Measurements from ENCODE around the gene KIRREL3. TPM values are rescaled to one million over a fixed set of nuclear protein-coding genes. Genes with fewer than 3 reads are reported as not detected.

KIRREL3 gene
- polyA plus RNA-seq, 2 of the 4 experiments (the other 2 are of a cell fraction), result 3.0 to 11.0 TPM

DNA sequence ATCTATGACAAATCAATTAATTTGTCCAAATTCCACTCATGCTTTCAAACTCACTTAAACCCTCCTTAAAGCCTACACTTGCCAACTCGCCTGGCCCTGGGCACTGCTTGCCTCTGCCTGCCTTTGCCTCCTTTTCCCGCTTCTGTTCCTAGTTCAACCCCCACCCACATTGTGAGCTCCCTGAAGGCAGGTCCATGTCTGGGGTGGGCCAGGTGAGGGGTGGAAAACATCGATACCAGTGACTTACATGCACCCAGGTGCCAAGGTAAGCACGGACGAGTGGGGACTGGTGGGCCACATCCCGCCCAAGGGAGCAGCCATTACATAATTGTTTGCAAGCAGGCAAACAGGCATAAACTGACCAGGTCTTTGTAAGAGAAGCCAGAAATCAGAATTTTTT lies 498.9 kb downstream of the KIRREL3 start:
- ATAC-seq, result no peak
- POLR2A ChIA-PET, result no interaction called here
- Histone ChIP-seq H3K4me1 (no peaks in the 10 kb centered on the region), H3K9me3 (peaks cover 11% of the 10 kb centered on the region; the same call in 1 of the 3 replicates), H3K4me2 (no peak overlapping the region), H3K27ac (no peak overlapping the region), H3K4me3 (no peak overlapping the region)
- no peak for DNase-seq (ENCODE audit: low read depth in 1 of 2, low spot score in 1 of 2)
- WGBS (ENCODE audit: missing lambda C conversion rate), result 67% methylated on average over 6 of the region's 6 CpGs
- FAIRE-seq, result no peak
- CTCF ChIA-PET, result no interaction called here
- TF ChIP-seq CHD4 (IDR thresholded peaks at IDR 0.05; ENCODE audit: borderline replicate concordance), result no peak
- TF ChIP-seq, protein P1, sequence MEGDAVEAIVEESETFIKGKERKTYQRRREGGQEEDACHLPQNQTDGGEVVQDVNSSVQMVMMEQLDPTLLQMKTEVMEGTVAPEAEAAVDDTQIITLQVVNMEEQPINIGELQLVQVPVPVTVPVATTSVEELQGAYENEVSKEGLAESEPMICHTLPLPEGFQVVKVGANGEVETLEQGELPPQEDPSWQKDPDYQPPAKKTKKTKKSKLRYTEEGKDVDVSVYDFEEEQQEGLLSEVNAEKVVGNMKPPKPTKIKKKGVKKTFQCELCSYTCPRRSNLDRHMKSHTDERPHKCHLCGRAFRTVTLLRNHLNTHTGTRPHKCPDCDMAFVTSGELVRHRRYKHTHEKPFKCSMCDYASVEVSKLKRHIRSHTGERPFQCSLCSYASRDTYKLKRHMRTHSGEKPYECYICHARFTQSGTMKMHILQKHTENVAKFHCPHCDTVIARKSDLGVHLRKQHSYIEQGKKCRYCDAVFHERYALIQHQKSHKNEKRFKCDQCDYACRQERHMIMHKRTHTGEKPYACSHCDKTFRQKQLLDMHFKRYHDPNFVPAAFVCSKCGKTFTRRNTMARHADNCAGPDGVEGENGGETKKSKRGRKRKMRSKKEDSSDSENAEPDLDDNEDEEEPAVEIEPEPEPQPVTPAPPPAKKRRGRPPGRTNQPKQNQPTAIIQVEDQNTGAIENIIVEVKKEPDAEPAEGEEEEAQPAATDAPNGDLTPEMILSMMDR (IDR thresholded peaks at IDR 0.05), result no peak
- TF ChIP-seq EHF (CRISPR knock-in tag; IDR thresholded peaks at IDR 0.05), result no peak
- TF ChIP-seq FOXS1 (CRISPR knock-in tag; IDR thresholded peaks at IDR 0.05), result no peak
- TF ChIP-seq MYC (IDR thresholded peaks at IDR 0.05; ENCODE audit: borderline replicate concordance, low read length), result no peak
- TF ChIP-seq HDAC2 (IDR thresholded peaks at IDR 0.05), result no peak
- no peak for TF ChIP-seq SMC3 (IDR thresholded peaks at IDR 0.05)
- TF ChIP-seq, protein P2, sequence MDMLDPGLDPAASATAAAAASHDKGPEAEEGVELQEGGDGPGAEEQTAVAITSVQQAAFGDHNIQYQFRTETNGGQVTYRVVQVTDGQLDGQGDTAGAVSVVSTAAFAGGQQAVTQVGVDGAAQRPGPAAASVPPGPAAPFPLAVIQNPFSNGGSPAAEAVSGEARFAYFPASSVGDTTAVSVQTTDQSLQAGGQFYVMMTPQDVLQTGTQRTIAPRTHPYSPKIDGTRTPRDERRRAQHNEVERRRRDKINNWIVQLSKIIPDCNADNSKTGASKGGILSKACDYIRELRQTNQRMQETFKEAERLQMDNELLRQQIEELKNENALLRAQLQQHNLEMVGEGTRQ (IDR thresholded peaks at IDR 0.05), result no peak
- TF ChIP-seq, protein P3, sequence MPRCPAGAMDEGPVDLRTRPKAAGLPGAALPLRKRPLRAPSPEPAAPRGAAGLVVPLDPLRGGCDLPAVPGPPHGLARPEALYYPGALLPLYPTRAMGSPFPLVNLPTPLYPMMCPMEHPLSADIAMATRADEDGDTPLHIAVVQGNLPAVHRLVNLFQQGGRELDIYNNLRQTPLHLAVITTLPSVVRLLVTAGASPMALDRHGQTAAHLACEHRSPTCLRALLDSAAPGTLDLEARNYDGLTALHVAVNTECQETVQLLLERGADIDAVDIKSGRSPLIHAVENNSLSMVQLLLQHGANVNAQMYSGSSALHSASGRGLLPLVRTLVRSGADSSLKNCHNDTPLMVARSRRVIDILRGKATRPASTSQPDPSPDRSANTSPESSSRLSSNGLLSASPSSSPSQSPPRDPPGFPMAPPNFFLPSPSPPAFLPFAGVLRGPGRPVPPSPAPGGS (IDR thresholded peaks at IDR 0.05), result no peak
- no peak for TF ChIP-seq FOSL2 (IDR thresholded peaks at IDR 0.05)
- TF ChIP-seq FOSL2 (CRISPR knock-in tag; IDR thresholded peaks at IDR 0.05), result no peak

DNA sequence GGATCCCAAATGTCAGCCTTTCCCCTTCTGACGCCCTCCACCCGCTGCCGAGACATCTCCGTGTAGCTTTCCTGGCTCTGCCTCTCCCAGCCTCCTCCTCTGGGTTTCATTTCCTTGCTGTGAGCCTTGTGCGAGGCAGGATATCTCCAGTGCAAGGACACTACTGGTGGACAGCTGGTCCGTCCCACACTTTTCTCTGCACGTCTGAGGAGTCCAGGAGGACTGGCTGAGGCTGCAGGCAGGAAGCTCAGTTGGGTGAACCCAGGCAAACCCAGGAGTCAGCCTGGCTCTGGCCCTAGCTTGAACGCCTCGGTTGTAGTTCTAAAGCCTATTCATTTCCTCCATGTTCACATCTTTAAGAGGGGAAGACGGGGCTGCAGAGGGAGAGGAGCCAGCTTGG lies 499.6 kb downstream of the KIRREL3 start:
- Histone ChIP-seq H3K4me3 (no peak overlapping the region), H3K9me3 (peaks cover 9% of the 10 kb centered on the region; the same call in 1 of the 3 replicates), H3K4me2 (no peak overlapping the region), H3K4me1 (no peaks in the 10 kb centered on the region), H3K27ac (no peak overlapping the region)
- CTCF ChIA-PET, result interaction anchor here (0.6 to 2.2 kb wide), 2 partner anchors 11 to 20 kb away, joined by 3 to 10 read pairs; no protein-coding TSS in a partner anchor
- TF ChIP-seq MAFK (IDR thresholded peaks at IDR 0.05; ENCODE audit: partially characterized antibody) (no peak), FOSL2 (IDR thresholded peaks at IDR 0.05) (no peak), FOSL2 (CRISPR knock-in tag; IDR thresholded peaks at IDR 0.05) (no peak), RAD21 (conservative IDR thresholded peaks at IDR 0.05 in 1 of 2, IDR thresholded peaks at IDR 0.05 in 1 of 2) (no peak), HDAC2 (IDR thresholded peaks at IDR 0.05) (no peak), MYC (IDR thresholded peaks at IDR 0.05; ENCODE audit: borderline replicate concordance, low read length) (no peak), HEYL (CRISPR knock-in tag; IDR thresholded peaks at IDR 0.05) (no peak), RNF2 (IDR thresholded peaks at IDR 0.05; ENCODE audit: borderline replicate concordance, low read depth) (no peak), NFE2L2 (conservative IDR thresholded peaks at IDR 0.05; ENCODE audit: low read length) (no peak), ESRRA (IDR thresholded peaks at IDR 0.05; ENCODE audit: borderline replicate concordance, low read length) (no peak), JUN (IDR thresholded peaks at IDR 0.05) (no peak), EHMT2 (IDR thresholded peaks at IDR 0.05; ENCODE audit: low read depth) (no peak)
- TF ChIP-seq, protein P2 (IDR thresholded peaks at IDR 0.05), result no peak
- TF ChIP-seq, protein P4, sequence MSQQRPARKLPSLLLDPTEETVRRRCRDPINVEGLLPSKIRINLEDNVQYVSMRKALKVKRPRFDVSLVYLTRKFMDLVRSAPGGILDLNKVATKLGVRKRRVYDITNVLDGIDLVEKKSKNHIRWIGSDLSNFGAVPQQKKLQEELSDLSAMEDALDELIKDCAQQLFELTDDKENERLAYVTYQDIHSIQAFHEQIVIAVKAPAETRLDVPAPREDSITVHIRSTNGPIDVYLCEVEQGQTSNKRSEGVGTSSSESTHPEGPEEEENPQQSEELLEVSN (IDR thresholded peaks at IDR 0.05; ENCODE audit: borderline replicate concordance, low read depth), result no peak
- TF ChIP-seq, protein P5, sequence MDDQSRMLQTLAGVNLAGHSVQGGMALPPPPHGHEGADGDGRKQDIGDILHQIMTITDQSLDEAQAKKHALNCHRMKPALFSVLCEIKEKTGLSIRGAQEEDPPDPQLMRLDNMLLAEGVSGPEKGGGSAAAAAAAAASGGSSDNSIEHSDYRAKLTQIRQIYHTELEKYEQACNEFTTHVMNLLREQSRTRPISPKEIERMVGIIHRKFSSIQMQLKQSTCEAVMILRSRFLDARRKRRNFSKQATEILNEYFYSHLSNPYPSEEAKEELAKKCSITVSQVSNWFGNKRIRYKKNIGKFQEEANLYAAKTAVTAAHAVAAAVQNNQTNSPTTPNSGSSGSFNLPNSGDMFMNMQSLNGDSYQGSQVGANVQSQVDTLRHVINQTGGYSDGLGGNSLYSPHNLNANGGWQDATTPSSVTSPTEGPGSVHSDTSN (IDR thresholded peaks at IDR 0.05), result no peak
- TF ChIP-seq, protein P6, sequence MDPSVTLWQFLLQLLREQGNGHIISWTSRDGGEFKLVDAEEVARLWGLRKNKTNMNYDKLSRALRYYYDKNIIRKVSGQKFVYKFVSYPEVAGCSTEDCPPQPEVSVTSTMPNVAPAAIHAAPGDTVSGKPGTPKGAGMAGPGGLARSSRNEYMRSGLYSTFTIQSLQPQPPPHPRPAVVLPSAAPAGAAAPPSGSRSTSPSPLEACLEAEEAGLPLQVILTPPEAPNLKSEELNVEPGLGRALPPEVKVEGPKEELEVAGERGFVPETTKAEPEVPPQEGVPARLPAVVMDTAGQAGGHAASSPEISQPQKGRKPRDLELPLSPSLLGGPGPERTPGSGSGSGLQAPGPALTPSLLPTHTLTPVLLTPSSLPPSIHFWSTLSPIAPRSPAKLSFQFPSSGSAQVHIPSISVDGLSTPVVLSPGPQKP (IDR thresholded peaks at IDR 0.05; ENCODE audit: low read depth, low read length), result no peak
- DNase-seq (ENCODE audit: low read depth in 1 of 2, low spot score in 1 of 2) (no peak), FAIRE-seq (no peak), ATAC-seq (no peak)
- 71% methylated on average over 10 of the region's 10 CpGs for WGBS (ENCODE audit: missing lambda C conversion rate)
- POLR2A ChIA-PET, result no interaction called here

Measured in A549 (cell line).